ENCODE results near the gene LRRC3B. TPM values are rescaled to one million over a fixed set of nuclear protein-coding genes. Genes with fewer than 3 reads are reported as not detected.

LRRC3B gene
- total and polyA plus RNA-seq, 7 donors, result under 0.01 to 1.1 (median 0.41) TPM; not detected in 2

DNA sequence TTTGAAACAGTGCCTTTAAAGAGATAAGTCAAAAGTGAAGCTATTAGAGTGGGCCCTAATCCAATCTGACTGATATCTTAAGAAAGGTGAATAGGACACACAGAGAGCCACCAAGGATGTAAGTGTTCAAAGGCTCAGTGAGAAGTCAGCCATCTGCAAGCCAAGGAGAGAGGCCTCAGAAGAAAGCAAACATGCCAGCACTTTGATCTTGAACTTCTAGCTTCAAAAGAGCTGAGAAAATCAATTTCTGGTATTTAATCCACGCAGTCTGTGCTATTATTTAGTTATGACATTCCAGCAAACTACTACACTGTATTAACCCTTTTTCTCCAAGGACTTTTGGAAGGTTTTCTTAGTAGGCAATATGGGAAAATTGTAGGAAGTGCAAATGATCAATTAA lies 95.7 kb downstream of the LRRC3B start:
- TF ChIP-seq, protein P1, sequence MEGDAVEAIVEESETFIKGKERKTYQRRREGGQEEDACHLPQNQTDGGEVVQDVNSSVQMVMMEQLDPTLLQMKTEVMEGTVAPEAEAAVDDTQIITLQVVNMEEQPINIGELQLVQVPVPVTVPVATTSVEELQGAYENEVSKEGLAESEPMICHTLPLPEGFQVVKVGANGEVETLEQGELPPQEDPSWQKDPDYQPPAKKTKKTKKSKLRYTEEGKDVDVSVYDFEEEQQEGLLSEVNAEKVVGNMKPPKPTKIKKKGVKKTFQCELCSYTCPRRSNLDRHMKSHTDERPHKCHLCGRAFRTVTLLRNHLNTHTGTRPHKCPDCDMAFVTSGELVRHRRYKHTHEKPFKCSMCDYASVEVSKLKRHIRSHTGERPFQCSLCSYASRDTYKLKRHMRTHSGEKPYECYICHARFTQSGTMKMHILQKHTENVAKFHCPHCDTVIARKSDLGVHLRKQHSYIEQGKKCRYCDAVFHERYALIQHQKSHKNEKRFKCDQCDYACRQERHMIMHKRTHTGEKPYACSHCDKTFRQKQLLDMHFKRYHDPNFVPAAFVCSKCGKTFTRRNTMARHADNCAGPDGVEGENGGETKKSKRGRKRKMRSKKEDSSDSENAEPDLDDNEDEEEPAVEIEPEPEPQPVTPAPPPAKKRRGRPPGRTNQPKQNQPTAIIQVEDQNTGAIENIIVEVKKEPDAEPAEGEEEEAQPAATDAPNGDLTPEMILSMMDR (IDR thresholded peaks at IDR 0.05), result no peak
- no peak for TF ChIP-seq POLR2AphosphoS5 (IDR thresholded peaks at IDR 0.05)
- no peak for TF ChIP-seq POLR2A (IDR thresholded peaks at IDR 0.05)
- TF ChIP-seq EP300 (IDR thresholded peaks at IDR 0.05), result no peak
- Histone ChIP-seq H3K27ac (no peak overlapping the region), H3K4me3 (no peak overlapping the region), H3K4me1 (no peaks in the 10 kb centered on the region), H3K9me3 (no peaks in the 10 kb centered on the region), H3K36me3 (no peaks in the 10 kb centered on the region), H3K27me3 (no peaks in the 10 kb centered on the region)
- no peak for DNase-seq
- 58 to 66% methylated on average over 1 of the region's 1 CpG for WGBS, 2 donors
- intact Hi-C loops (cut with DNase I), result no loop called here

DNA sequence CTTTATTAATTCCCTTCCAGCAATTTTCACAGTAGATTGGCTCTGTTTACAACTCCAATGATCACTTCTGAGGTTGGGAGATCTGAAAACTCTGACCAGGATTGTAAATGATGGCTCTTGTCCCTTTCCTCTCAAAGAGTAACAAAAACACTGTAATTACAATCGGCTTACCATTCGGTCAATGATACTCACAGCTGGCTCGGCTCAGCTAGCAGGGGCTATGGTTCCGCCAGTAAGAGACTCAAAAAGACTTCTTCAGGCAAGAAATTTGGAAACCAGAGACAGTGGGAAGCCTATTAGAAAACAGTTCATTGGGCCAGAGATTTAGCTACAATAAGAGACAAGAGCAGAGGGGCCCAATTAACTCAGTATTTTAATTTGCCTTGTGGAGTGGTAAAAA lies 96.6 kb downstream of the LRRC3B start:
- no peaks in the 10 kb centered on the region for H3K36me3 ChIP-seq
- H3K4me3 ChIP-seq, result no peak overlapping the region
- no peaks in the 10 kb centered on the region for H3K27me3 ChIP-seq
- no peak overlapping the region for H3K27ac ChIP-seq
- H3K9me3 ChIP-seq, result no peaks in the 10 kb centered on the region
- intact Hi-C loops (cut with DNase I), result no loop called here
- no peak for TF ChIP-seq EP300 (IDR thresholded peaks at IDR 0.05)
- DNase-seq, result no peak
- WGBS, 2 donors, result 60 to 64% methylated on average over 4 of the region's 4 CpGs
- H3K4me1 ChIP-seq, result no peaks in the 10 kb centered on the region

GRCh38 chr3:26721047-26721446 lies 98.5 kb downstream of the LRRC3B start:
- Histone ChIP-seq H3K9me3 (no peaks in the 10 kb centered on the region), H3K4me3 (no peak overlapping the region), H3K27me3 (no peaks in the 10 kb centered on the region), H3K36me3 (no peaks in the 10 kb centered on the region), H3K4me1 (no peaks in the 10 kb centered on the region), H3K27ac (no peak overlapping the region)
- 65 to 80% methylated on average over 2 of the region's 2 CpGs for WGBS, 2 donors
- intact Hi-C loops (cut with DNase I), result no loop called here
- DNase-seq, result no peak
- TF ChIP-seq EP300 (IDR thresholded peaks at IDR 0.05) (no peak), POLR2A (IDR thresholded peaks at IDR 0.05) (no peak), POLR2AphosphoS5 (IDR thresholded peaks at IDR 0.05) (no peak)
- TF ChIP-seq, protein P1 (IDR thresholded peaks at IDR 0.05), result no peak

DNA sequence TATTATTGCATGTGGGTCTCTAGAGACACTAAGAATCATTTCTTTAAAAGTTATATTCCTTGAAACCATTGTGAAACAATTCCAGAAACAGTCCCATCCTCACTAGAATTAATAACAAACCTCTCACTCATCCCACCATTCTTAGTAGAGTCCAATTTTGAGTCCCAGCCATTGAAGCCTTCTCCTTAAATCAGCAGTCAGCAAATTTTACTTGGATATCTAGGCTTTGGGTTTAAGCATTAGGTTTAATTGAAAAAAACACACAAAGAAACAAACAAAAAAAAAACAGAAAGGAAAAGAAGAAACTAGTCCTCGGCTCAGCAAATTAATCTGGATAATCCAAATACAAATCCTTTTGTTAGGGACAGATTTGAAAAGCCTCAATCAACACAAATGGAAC lies 109.3 kb downstream of the LRRC3B start:
- intact Hi-C loops (cut with DNase I), result no loop called here
- TF ChIP-seq, protein P1 (IDR thresholded peaks at IDR 0.05), result no peak
- no peak for TF ChIP-seq POLR2AphosphoS5 (IDR thresholded peaks at IDR 0.05)
- TF ChIP-seq EP300 (IDR thresholded peaks at IDR 0.05), result no peak
- no peak for TF ChIP-seq POLR2A (IDR thresholded peaks at IDR 0.05)
- Histone ChIP-seq H3K27me3 (no peaks in the 10 kb centered on the region), H3K4me1 (no peaks in the 10 kb centered on the region), H3K27ac (no peak overlapping the region), H3K4me3 (no peak overlapping the region), H3K36me3 (no peaks in the 10 kb centered on the region), H3K9me3 (no peaks in the 10 kb centered on the region)
- no peak for DNase-seq
- WGBS, 2 donors, result 81 to 89% methylated on average over 1 of the region's 1 CpG

GRCh38 chr3:26750263-26750662 lies 127.7 kb downstream of the LRRC3B start:
- H3K4me3 ChIP-seq, result no peak overlapping the region
- no peak for DNase-seq
- no peaks in the 10 kb centered on the region for H3K9me3 ChIP-seq
- no peak for TF ChIP-seq POLR2AphosphoS5 (IDR thresholded peaks at IDR 0.05)
- TF ChIP-seq, protein P1 (IDR thresholded peaks at IDR 0.05), result no peak
- TF ChIP-seq POLR2A (IDR thresholded peaks at IDR 0.05), result no peak
- no peak for TF ChIP-seq EP300 (IDR thresholded peaks at IDR 0.05)
- H3K27ac ChIP-seq, result no peak overlapping the region
- no peaks in the 10 kb centered on the region for H3K27me3 ChIP-seq
- 64 to 86% methylated on average over 2 of the region's 2 CpGs for WGBS, 2 donors
- intact Hi-C loops (cut with DNase I), result no loop called here
- H3K36me3 ChIP-seq, result no peaks in the 10 kb centered on the region
- H3K4me1 ChIP-seq, result no peaks in the 10 kb centered on the region
